SK-N-SH (cell line): ENCODE data around the gene TANK.

Source experiments
- CHD2 ChIP-seq: fragments of 150-350 bp; IDR thresholded peaks from 2 replicates; pipeline ENCODE4 v1.6.1; 2018; ENCODE audit warnings: low read length; ENCODE audit not compliant: partially characterized antibody
- CTCF ChIP-seq: fragments of 200-600 bp; sonication (generic); IDR thresholded peaks from 2 replicates; pipeline ENCODE4 v1.6.1; 2017; ENCODE audit warnings: antibody characterized with exemption, mild to moderate bottlenecking, moderate library complexity
- EP300 ChIP-seq, 2 experiments: IDR thresholded peaks; 2 replicates each; pipeline versions ENCODE4 v1.4.0 to v1.6.1; 2012; ENCODE audit warnings: borderline replicate concordance in 1 of 2, low read depth in 1 of 2, low read length in 1 of 2
- FOXM1 ChIP-seq: IDR thresholded peaks from 2 replicates; pipeline ENCODE4 v1.4.0; 2012; ENCODE audit warnings: low read depth, mild to moderate bottlenecking
- JUND ChIP-seq: IDR thresholded peaks from 2 replicates; pipeline ENCODE4 v1.4.0; 2012
- MAX ChIP-seq: IDR thresholded peaks from 2 replicates; pipeline ENCODE4 v1.4.0; 2012; ENCODE audit warnings: low read depth
- POLR2AphosphoS5 ChIP-seq: IDR thresholded peaks from 2 replicates; pipeline ENCODE4 v1.6.1; 2012; ENCODE audit warnings: low read depth, low read length
- RAD21 ChIP-seq: IDR thresholded peaks from 2 replicates; pipeline ENCODE4 v1.6.1; 2012; ENCODE audit warnings: mild to moderate bottlenecking, low read length
- SIN3A ChIP-seq: IDR thresholded peaks from 2 replicates; pipeline ENCODE4 v1.6.1; 2012; ENCODE audit warnings: low read depth, mild to moderate bottlenecking, low read length, moderate library complexity, borderline replicate concordance

GRCh38 chr2:161204846-161205245 lies 44.6 kb downstream of the TANK start:
- TF ChIP-seq EP300 (IDR thresholded peaks at IDR 0.05; ENCODE audit: borderline replicate concordance in 1 of 2, low read depth in 1 of 2, low read length in 1 of 2) (no peak), JUND (no peak), MAX (no peak), POLR2AphosphoS5 (no peak), CTCF (no peak), CHD2 (no peak), SIN3A (no peak), FOXM1 (no peak), RAD21 (no peak)
